CD4-positive, alpha-beta T cell treated with Interleukin-4 for 4 hours (primary cell): ENCODE measurements around the gene ANKS1A.
"Not testable (repeated sequence)": the region's sequence is repeated elsewhere in the genome, so short reads cannot be mapped to it uniquely, and the experiment has no call there.

Experiments used
- DNase-seq: peaks from one replicate; pipeline ENCODE4 v3.0.0-alpha.2; 2020

Gene ANKS1A

DNA sequence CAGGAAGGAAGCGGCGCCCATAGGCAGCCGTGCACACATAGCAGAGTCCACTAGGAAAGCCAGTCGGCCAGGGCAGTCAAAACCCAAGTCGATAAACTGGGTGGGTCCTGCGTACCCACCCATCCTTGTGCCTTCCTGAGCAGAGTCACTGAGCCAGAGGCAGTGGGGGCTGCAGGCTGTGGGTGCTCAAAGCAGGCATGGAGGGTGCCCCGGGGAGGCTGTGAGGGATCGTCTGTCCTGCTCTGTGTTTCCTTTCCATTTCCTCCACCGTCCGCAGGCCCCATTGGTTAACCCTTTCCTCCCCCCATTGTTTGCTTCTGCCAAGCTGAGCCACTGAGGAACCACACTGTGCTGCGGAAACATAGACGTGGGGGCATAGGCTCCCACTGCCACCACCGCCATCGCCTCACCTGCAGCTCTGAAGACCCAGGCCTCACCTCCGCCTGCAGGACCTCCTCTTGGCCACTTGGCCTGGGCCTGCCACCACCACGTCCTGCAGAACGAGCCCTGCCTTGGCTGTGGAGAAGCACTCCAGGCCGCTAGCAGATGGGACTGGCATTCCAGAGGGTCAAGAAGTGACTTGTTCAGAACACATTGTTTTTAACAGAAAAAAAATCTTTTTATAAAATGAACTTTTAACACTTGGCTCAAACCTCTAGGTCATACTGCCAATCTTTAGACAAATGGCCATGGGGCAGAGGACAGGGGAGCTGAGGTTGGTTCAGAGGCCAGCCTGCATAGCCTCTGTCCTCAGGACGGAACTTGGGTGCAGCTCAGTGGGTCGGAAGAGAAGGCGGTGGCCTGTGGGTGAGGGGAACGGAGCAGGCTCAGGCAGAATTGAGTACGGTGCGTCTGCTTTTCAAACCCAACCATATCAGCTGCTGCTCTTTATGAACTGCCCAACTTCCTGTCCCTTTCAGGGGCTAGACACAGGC lies 199.5 kb downstream of the ANKS1A start:
- no peak for DNase-seq

DNA sequence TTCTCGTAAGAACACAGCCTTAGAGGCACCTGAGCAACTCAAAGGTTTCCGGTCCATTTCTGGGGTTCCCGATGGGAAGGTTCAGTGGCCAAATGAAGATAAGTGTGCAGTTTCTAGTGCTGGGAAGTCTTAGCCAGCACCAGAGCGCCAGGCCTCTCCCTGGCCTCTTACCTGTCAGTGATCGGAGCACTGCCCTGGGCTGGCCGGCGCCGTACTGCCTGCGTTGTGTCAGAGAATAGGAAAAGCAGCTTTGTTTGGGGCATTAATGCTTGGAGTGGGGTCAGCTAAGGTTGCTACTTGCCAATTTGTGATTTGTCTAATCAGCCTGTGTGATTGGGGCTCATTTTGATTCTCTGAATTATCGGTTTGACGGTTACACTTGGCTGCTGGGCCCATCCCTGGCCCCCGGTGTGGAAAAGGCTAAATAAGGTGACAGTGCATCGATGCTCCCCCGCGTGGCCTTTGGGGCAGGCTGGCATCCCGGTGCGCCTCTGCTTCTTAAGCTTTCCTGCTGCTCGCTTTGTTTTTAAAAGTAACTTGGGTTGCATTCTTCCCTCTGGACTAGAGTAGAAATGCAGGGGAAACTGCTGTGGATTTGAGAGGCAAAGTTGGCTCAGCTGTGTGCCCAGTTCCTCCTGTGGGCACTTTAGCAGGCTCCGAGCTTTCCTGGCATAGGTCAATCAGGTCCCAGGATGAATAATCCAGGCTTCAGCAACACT lies 200.3 kb downstream of the ANKS1A start:
- no peak for DNase-seq

DNA sequence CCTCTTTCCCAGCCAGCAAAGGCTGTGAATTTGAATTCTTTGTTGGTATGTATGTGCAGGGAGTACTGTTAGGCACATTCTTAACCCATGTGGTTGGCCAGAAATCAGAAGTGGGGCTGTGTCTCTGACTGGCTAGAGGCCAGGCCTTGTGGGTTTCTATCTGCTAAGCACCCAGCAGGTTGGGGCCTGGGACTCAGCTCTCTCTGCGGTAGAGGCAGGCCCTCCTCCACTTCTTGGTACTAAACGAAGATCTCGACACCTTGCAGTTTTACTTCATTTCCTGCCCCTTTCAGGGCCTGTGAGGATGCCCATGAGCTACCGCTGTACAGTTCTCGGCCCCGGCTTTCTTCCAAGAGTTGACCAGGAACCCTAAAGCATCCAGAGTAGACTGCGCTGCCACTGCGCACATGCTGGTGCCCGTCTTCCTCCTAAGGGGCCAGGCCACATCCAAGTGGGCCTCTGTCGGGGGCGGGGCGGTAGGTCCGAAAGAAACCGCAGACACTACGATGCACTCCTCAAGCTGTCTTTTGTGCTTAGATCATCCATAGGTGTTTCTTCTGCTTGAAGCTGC lies 201.0 kb downstream of the ANKS1A start:
- no peak for DNase-seq

DNA sequence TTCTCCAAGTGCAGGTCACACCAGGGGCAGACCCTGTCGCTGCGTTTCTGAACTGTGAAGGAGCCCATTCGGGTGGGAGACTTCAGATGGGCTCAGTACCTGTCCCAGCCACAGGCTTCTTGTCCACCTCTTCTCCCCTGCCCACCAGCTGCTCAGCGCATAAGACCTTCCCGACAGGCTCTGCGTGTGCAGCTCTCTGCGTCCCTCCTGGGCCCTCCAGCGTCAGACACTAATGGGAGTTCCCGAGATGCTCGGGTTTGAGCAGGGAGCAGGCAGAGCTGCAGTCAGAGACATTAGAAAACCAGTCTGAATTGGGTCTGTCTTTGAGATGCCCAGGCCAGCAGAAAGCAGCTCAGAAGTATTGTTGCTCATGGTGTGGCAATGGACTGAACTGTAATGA lies 201.7 kb downstream of the ANKS1A start:
- no peak for DNase-seq

DNA sequence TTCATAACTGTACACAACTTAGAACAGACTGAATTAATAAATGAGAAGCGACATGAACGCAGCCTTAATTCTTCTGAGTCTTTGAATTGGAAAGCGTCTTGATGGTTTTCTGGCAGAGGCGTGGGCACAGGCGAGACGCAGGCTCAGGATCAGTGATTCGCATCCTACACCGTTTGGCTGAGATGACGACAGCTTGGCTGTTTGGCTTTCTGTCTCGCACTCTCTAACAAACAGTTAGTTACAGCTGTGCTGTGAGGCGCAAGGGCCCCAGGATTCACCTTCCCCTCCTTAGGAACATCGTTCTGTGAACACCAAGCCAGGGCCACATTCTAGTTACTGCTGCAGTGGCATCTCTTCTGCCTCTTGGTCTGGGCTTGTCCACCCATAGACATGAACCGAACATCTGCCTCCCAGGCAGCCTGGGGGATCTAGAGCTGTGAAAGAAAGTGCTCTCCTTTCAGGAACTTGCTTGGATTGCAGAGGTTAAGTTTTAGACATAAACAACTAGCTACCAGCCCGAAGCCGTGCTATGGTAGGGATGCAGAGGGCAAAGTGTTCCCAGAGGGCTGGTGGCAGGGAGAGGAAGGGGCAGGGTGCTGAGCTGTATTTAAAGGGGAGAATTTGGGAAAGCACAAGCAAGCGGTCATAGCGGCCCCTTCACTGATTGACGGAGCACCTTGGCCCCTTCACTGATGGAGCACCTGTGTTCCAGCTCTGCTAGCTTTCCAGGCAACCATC lies 202.5 kb downstream of the ANKS1A start:
- no peak for DNase-seq

DNA sequence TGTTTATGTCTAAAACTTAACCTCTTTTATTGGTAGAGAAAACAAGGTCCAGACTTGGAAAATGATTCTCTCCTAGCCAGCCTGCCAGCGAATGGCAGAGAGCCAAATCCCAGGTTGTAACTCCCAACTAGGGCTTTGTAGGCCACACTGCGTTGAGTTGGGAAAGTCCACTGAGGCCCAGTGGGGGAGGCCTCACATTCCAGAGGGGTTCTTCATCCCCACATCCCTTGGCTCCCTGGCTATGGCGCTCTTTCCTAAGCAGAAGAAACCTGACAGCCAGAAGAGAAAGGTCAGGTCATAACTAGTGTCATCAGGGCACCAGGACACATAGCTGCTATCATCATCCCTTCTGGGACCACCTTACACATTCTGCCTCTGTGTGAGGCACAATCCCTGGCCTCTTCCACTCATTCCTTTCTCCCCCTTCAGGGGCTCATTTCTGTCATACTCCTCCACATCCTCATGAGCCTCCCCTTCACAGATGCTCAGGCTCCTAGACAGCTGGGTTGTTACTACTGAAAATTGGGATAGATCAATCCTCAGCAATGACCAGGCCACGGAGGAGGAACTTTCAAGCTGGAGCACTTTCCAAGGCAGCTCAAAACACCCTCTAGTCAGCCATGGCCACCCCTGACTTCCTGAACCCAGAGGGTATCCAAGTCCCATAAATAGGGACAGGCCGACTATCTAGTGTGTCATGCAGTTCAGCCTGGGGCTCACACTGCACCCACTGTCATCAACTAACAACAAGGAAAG lies 203.5 kb downstream of the ANKS1A start:
- DNase-seq, result no peak

DNA sequence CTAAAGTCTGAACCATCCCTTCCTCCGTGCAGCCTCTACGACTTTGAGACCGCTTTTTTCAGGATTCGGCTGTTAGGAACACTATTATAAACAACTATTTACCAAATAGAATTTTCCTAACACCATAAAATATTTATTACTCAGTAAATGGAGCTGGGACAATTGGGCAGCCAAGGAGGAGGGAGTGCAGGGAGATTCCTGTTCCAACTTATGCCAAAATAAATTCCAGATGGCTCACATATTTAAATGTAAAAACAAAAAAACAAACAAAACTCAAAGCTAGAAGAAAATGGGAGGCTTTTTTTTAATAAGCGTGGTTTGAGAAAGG lies 204.0 kb downstream of the ANKS1A start:
- no peak for DNase-seq

DNA sequence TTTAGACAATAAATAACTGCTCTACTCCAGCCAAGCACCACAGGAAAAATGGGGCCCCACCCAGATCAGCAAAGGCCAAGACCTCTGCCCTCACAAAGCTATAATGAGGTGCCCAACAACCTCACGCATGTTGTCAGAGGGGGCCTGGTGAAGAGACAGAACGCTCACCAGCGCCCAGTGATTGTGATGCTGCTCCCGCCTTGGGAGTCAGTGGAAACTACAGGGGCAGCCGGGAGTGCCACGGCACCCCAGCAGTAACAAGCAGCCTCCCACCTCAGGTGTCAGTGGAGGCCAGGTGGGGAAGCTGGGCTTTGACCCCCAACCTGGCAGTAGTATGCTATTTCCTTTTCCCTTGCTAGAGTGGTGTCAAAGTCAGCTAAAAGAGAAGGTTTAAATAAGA lies 204.7 kb downstream of the ANKS1A start:
- DNase-seq, result no peak

DNA sequence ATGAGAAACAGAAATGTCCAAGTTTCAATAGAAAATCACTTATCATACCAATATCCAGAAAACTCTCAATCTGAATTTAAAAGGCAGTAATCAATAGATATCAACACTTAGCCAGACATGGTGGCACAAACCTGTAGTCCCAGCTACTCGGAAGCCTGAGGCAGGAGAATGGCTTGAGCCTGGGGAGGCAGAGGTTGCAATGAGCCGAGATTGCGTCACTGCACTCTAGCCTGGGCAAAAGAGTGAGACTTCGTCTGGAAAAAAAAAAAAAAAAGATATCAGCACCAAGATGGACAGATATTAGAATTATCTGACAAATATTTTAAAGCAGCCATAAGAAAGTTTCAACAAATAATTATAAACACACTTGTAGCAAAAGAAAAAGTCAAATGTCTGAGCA lies 205.1 kb downstream of the ANKS1A start:
- no peak for DNase-seq

DNA sequence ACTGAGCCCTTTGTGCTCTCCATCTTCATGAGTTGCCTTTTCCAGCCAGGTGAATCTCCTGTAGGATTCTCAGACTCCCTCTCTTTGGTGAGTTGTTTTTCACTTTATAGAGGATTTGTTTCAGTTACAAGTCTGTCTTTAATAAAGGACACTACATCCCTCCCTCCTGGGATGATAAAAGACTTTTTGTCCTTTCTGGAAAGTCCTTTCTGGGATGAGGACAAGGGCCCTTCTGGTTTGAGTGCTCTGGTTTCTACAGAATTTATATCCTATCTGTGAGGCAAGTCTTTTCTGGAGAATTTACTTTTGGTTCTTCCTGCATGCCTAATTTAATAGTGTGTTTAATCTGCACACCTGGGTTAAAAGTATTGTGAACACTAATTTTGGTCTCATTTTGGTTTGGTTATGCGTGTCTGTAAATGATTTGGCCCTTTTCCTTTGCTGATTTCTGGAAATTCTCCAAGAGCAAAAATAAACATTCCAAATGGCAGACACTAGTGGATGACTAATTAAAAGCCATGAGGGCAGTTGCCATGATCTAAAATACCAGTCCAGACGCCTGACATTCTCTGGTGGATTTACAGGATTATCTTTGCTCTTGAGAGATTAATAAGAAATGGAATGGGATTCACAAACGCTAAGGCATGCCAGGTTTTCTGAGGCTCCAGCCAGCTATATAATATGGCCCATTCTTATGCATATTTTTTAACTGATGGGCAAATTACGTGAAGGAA lies 207.2 kb downstream of the ANKS1A start:
- no peak for DNase-seq

DNA sequence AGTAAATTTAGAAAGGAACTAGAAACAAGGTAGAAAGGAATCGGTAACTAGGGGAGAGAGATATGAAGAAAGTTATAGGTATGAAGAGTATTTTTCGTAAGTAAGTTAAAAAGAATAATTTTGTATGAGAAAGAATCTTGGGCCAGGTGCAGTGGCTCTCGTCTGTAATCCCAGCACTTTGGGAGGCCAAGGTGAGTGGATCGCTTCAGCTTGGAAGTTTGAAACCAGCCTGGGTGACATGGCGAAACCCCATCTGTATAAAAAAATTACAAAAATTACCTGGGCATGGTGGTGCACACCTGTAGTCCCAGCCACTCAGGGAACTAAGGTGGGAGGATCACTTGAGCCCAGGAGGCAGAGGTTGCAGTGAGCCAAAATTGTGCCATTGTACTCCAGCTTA lies 210.1 kb downstream of the ANKS1A start:
- DNase-seq, result no peak

DNA sequence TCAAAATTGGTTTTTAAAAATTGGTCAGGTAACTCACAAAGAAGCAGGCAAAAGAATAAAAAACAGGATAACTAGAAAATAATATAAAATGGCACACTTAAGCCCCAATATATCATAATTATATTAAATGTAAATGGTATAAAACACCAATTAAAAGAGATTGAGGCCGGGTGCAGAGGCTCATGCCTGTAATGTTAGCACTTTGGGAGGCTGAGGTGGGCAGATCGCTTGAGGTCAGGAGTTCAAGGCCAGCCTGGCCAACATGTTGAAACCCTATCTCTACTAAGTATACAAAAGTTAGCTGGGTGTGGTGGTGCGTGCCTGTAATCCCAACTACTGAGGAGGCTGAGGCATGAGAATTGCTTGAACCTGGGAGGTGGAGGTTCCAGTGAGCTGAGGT lies 216.0 kb downstream of the ANKS1A start:
- DNase-seq, result no peak

DNA sequence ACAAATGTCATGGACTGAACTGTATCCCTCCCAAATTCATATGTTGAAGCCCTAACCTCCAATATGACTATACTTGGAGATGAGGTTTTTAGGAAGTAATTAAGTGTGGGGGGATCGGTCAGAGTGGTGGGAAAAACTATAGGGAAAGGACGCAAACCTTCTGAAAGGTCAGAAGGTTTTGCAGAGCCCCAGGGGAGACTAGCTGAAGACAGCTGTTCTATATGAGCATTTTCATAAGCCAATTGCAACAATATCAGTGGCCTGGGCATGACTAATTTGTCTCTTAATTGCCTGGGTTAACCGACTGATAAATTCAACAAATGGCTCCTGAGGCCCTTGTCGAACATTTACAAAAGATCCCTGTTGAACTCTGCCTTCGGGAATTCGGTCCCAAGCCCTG lies 217.0 kb downstream of the ANKS1A start:
- not testable (repeated sequence) for DNase-seq

DNA sequence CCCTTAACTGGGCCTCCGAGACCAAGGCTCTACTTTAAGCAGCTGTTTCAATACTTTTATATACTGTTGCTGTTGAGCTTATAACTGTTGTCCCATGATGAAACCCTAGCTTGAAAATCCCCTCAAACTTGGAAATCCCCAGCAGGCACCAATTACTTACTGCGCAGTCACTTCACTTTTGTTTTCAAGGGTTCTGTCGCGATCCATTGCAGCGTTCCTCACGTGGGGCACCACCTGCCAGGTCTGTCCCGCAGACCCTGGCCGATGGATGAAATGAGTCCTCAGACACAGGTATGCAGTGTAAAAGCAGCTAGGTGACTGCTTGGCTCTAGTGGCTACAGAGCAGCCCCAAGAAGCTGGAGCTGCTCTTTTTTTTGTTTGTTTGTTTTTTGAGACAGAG lies 218.2 kb downstream of the ANKS1A start:
- not testable (repeated sequence) for DNase-seq

DNA sequence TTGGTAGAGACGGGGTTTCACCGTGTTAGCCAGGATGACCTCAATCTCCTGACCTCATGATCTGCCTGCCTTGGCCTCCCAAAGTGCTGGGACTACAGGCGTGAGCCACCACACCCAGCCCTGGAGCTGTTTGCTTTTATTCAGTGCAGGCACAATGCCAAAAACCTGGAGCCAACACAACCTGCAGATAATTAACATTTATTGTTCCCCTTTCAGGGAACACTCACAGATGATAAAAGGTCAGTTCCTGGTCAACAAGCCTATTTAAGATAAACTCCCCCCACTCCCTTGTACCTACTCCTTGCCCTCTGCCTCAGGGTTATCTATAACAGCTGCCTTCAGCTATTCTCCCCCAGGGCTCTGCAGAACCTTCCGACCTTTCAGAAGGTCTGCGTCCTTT lies 218.7 kb downstream of the ANKS1A start:
- DNase-seq, result not testable (repeated sequence)

DNA sequence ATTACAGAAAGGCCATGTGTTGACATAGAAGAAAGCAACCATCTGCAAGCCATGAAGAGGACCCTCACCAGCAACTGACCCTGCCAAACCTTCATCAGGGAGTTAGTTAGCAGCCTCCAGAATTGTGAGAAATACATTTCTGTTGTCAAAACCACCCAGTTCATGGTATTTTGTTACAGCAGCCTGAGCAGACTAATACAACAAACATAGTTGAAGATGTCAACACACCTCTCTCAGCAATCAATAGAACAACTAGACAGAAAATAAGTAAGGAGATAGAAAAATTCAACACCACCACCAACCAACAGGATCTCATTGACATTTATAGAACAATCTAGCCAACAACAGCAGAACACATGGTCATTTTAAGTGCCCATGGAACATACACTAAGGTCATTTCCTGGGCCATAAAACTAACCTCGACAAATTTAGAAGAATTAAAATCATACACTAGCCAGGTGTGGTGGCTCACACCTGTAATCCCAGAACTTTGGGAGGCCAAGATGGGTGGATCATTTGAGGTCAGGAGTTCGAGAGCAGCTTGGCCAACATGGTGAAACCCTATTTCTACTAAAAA lies 219.3 kb downstream of the ANKS1A start:
- no peak for DNase-seq

DNA sequence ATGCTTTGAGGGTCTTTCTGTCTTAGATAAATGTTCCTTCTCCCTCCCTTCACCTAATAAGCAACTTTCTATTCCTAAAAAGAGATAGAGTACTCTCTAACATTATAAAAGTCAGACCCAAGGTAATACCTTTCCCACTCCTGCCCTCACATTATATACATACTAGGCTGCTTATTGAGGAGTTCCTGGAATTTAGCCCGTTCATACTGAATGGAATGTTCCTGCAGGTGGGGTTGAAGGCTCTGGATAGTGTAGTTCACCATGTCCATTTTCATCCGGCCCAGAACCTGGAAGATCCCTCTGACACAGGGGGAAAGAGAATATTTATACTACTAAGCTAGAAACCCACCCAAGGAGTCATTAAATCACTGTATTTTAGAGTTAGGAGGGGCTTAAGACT lies 231.7 kb downstream of the ANKS1A start:
- DNase-seq, result no peak

DNA sequence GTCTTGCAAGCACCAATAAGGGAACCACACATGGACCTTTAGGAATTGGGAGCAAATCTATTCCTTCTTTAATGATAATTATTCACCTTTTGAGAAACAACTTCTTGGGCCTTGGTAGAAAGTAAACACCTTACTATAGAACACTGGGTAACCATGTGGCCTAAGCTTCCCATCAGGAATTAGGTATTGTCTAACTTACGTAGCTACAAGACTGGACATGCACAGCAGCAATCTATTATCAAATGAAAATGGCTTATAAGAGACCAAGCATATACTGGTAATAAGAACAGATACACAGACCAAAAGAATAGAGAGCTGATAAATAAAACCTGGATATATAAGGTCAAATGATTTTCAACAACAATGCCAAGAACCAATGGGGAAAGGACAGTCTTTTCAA lies 235.3 kb downstream of the ANKS1A start:
- no peak for DNase-seq

DNA sequence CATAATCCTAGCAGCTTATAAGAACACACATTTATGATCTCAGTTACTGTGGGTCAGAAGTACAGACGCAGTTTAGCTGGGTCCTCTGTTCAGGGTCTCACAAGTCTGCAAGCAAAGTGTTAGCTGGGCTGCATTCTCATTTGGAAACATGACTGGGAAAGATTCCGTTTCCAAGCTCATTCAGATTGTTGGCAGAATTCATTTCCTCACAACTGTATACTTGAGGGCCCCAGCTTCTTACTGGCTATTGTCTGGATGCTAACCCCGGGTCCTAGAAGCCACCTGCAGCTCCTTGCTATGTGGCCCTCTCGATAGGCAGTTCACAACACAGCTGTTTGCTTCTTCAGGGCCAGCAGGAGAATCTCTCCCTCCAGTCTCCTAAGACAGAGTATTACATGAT lies 239.0 kb downstream of the ANKS1A start:
- no peak for DNase-seq

DNA sequence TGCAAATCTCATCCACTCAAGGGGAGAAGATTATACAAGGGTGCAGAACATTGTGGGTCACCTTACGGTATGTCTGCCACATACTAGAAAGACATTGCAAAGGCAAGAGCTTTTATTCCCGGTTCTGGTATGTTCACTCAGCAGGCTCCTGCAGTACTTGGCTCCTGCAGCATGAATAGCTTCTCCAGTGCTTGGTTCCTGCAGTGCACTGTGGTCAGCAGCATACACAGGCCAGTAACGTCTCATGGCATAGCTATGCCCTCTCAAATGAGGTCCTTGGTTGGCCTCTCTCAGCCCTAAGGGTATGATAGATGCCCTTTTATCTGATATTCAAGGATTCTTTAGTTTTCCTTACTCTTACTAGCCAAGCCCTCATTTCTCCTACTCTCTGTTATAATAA lies 239.4 kb downstream of the ANKS1A start:
- no peak for DNase-seq

DNA sequence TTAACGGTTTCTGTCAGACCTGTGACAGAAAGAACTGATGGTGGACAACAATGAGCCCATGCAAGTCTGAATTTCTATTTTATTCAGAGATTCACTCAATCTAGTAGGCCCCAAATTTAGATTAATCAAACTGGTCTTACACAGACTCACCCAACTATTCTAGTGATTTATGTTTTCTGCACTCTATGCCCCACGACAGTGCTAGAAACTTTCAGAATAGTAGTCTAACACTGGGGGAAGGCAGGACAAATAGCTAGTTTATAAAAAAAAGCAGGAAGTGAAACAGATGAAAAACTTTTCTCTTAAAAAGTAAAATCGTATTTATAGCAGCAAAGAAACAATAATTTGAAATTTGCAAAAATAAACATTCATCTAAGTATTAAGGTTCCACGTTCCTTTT lies 247.1 kb downstream of the ANKS1A start:
- DNase-seq, result no peak

DNA sequence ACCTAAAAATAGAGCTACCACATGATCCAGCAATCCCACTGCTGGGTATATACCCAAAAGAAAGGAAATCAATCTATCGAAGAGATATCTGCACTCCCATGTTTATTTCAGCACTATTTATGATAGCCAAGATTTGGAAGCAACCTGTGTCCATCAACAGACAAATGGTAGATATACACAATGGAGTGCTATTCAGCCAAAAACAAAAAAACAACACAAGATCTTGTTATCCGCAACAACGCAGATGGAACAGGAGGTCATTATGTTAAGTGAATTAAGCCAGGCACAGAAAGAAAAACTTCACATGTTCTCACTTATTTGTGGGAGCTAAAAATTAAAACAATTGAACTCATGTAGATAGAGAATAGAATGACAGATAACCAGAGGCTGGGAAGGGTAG lies 249.1 kb downstream of the ANKS1A start:
- DNase-seq, result not testable (repeated sequence)
